GM23248 (cell line): Measurements from ENCODE around the gene CCDC69. TPM values are rescaled to one million over a fixed set of nuclear protein-coding genes. Genes with fewer than 3 reads are reported as not detected.
A peak's percentile ranks its signal among the peaks of the same experiment; 100 is the strongest.

Source experiments
- DNase-seq: peaks from one replicate; pipeline ENCODE4 v3.0.0-alpha.2; 2015
- H2AFZ ChIP-seq: fragments of 200-600 bp; sonication (generic); 2 replicates; pipeline ENCODE4 v1.6.1; 2016; ENCODE audit warnings: antibody characterized with exemption
- H3F3A ChIP-seq: fragments of 200-600 bp; sonication (generic); 2 replicates; pipeline ENCODE4 v1.6.1; 2016; ENCODE audit warnings: mild to moderate bottlenecking, antibody characterized with exemption, mixed run types; ENCODE audit not compliant: insufficient read depth
- H3K27ac ChIP-seq: fragments of 200-600 bp; sonication (generic); 2 replicates; pipeline ENCODE4 v1.5.1; 2016; ENCODE audit warnings: mild to moderate bottlenecking
- H3K27me3 ChIP-seq: fragments of 200-600 bp; sonication (generic); replicated peaks from 2 replicates; pipeline ENCODE4 v1.6.1; 2016; ENCODE audit warnings: mild to moderate bottlenecking; ENCODE audit not compliant: insufficient read depth
- H3K36me3 ChIP-seq: fragments of 200-600 bp; sonication (generic); 2 replicates; pipeline ENCODE4 v1.6.1; 2016; ENCODE audit warnings: low read depth, mild to moderate bottlenecking
- H3K4me1 ChIP-seq: fragments of 200-600 bp; sonication (generic); 2 replicates; pipeline ENCODE4 v1.6.1; 2016; ENCODE audit warnings: mild to moderate bottlenecking; ENCODE audit not compliant: insufficient read depth
- H3K4me2 ChIP-seq: fragments of 200-600 bp; sonication (generic); one replicate; pipeline ENCODE4 v1.6.1; 2016; ENCODE audit warnings: mild to moderate bottlenecking; ENCODE audit not compliant: unreplicated experiment
- H3K4me3 ChIP-seq: fragments of 200-600 bp; sonication (generic); 2 replicates; pipeline ENCODE4 v1.5.1; 2016; ENCODE audit warnings: mild to moderate bottlenecking
- H3K79me2 ChIP-seq: fragments of 200-600 bp; sonication (generic); 2 replicates; pipeline ENCODE4 v1.6.1; 2016; ENCODE audit warnings: mild to moderate bottlenecking; ENCODE audit not compliant: insufficient read depth
- H3K9ac ChIP-seq: fragments of 200-600 bp; sonication (generic); 2 replicates; pipeline ENCODE4 v1.6.1; 2016; ENCODE audit warnings: mild to moderate bottlenecking
- H3K9me2 ChIP-seq: fragments of 200-600 bp; sonication (generic); 2 replicates; pipeline ENCODE4 v1.6.1; 2016; ENCODE audit warnings: mixed run types, mild to moderate bottlenecking, moderate library complexity; ENCODE audit not compliant: insufficient read depth
- H3K9me3 ChIP-seq: fragments of 200-600 bp; sonication (generic); one replicate; pipeline ENCODE4 v1.6.1; 2017; ENCODE audit warnings: low read depth
- H4K20me1 ChIP-seq: fragments of 200-600 bp; sonication (generic); 2 replicates; pipeline ENCODE4 v1.6.0; 2016; ENCODE audit not compliant: insufficient read depth
- EZH2 ChIP-seq: fragments of 200-600 bp; sonication (generic); IDR thresholded peaks from 2 replicates; pipeline ENCODE4 v1.6.1; 2018; ENCODE audit warnings: antibody characterized with exemption, mild to moderate bottlenecking; ENCODE audit not compliant: insufficient read depth, poor library complexity, severe bottlenecking
- EZH2phosphoT487 ChIP-seq: fragments of 200-600 bp; sonication (generic); IDR thresholded peaks from 2 replicates; pipeline ENCODE4 v1.6.1; 2018; ENCODE audit warnings: antibody characterized with exemption, moderate library complexity, mild to moderate bottlenecking, low read depth; ENCODE audit not compliant: insufficient read depth
- WGBS, 2 experiments: methylation state at CpG; one replicate each; pipeline ENCODE4 v1.1.6; 2015 to 2017; ENCODE audit warnings: low lambda C conversion rate in 2 of 2, low coverage in 1 of 2; ENCODE audit errors: missing lambda C conversion rate in 2 of 2; 5-methylcytosine and 5-hydroxymethylcytosine counted together
- in situ Hi-C: fragments of 300-500 bp; cut with MboI; formaldehyde crosslinking; loops from 2 replicates; pipeline ENCODE4 v1.15.0; 2020
- polyA plus RNA-seq: library from polyadenylated mRNA; unstranded; fragments of >200 nt; fragmentation: Nextera tagmentation; extraction: Ambion mirVana; gene quantifications from 2 replicates; pipeline ENCODE4 v1.2.1, GENCODE V29; 2016
- total RNA-seq: library from RNA; depleted of rRNA; stranded (reverse); fragments of >200 nt; shearing (Covaris generic); gene quantifications from 2 replicates; pipeline ENCODE4 v1.2.3, GENCODE V29; 2014

Gene CCDC69
- total and polyA plus RNA-seq, 2 experiments from 2014 or later: 0.54 to 0.56 TPM

DNA sequence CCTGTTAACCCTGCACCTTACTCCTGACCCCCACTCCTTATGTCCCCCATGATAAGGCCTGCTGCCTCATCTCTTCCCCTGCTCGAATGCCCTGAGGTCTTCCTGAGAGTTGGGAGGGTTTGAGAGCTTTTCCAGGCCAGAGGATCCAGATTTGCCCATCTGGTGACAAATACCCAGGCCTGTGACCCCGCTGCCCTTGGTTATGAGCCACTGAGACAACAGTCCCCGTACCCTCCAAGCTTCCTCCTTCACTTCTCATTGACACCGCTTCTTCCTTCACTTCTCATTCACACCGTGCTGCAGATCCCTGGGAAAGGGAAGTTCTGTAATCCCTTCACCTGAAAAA, 29.7 kb upstream of the CCDC69 start:
- no peak overlapping the region for H3K27ac ChIP-seq

DNA sequence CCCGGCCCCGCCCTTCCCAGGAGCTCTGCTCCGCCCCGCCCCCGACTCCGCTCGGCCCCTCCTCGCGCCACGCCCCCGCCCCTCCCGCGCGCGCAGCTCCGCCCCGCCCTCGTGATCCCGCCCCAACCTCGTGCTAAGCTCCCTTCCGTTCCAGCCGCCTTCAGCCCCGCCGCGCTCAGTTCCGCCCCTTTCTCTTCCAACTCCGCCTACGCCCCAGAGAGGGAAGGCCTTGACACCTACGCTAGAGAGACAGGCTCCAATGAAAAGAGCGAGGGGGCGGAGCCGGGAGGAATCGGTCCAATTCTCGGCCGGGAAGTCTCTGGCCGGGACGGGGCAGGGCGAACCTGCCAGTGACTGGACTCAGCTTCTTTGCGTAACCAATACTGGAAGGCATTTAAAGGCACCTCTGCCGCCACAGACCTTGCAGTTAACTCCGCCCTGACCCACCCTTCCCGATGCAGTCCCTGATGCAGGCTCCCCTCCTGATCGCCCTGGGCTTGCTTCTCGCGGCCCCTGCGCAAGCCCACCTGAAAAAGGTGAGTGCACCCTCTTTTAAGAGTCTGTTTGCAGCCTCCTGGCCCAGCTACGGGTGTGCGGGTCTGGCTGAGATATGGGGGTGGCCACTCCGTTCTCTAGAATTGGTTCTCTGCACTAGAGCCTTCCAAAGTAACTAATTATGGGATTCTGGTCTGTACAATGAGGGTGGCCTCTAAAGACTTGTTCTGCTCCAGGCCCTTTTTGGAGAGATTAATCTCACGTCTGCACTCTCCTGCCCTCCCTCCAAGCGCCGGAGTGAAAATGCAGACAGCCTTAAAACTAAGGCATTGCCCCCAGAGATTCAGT, 29.1 kb upstream of the CCDC69 start, which contains the start of gene GM2A:
Gene GM2A (plus strand): TSS at position 424 of the 843 bp plus-strand sequence. CDS start 32 bp downstream, at position 456.
- peak; percentile 100 for DNase-seq
- TF ChIP-seq EZH2phosphoT487: no peak
- no peak for TF ChIP-seq EZH2
- Histone ChIP-seq H3K9ac (peak within 1 kb of the TSS; percentile 86), H3K9me3 (no peaks in the 10 kb centered on the region), H3K27me3 (no peaks in the 10 kb centered on the region), H2AFZ (peak within 1 kb of the TSS; percentile 100), H4K20me1 (no peaks in the 10 kb centered on the region), H3F3A (0 out of 2 replicates have a peak, but pooled peaks cover 3% of the 10 kb centered on the region), H3K4me3 (peak within 1 kb of the TSS; percentile 99), H3K9me2 (no peaks in the 10 kb centered on the region), H3K36me3 (no peaks in the 10 kb centered on the region), H3K4me2 (peak within 1 kb of the TSS; percentile 100), H3K4me1 (peaks cover 11% of the 10 kb centered on the region), H3K27ac (peak within 1 kb of the TSS; percentile 48), H3K79me2 (peaks cover 10% of the 10 kb centered on the region; the same call in 1 of the 2 replicates)
- 1% methylated on average over 35 to 52 of the region's 52 CpGs for WGBS, 2 experiments
- in situ Hi-C loops: no loop called here

More for the DNA sequence above, 29.7 kb upstream of the CCDC69 start:
- DNase-seq: no peak
- Histone ChIP-seq H2AFZ (peak overlapping the region; percentile 100), H3K9ac (peak overlapping the region; percentile 86), H3K36me3 (no peaks in the 10 kb centered on the region), H4K20me1 (no peaks in the 10 kb centered on the region), H3K4me1 (peaks cover 15% of the 10 kb centered on the region), H3K4me3 (peak overlapping the region; percentile 99), H3K4me2 (peak overlapping the region; percentile 100), H3K9me2 (no peaks in the 10 kb centered on the region), H3K9me3 (no peaks in the 10 kb centered on the region), H3F3A (0 out of 2 replicates have a peak, but pooled peaks cover 3% of the 10 kb centered on the region), H3K27me3 (no peaks in the 10 kb centered on the region), H3K79me2 (peaks cover 10% of the 10 kb centered on the region; the same call in 1 of the 2 replicates)
- in situ Hi-C loops: no loop called here
- TF ChIP-seq EZH2phosphoT487 (no peak), EZH2 (no peak)
- 14 to 17% methylated on average over 5 of the region's 5 CpGs for WGBS, 2 experiments

DNA sequence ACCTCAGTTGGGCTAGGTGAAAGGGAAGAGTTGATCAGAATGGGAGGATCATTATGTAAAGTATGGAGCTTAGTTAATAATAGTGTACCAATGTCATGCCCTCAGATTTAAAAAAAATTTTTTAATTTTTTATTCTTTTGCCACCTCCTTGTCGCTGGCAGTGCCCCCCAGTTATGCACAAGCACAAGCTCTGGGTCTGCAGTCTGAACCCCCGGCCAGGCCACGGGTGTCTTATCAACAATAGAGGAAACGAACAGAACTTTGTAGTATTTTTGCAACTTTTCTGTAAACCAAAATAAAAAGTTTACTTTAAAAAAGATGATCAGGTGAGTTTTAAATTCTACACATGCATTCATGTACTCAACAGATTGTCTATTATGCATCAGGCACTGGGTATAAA, 27.7 kb upstream of the CCDC69 start:
- Histone ChIP-seq H3K79me2 (peaks cover 10% of the 10 kb centered on the region; the same call in 1 of the 2 replicates), H2AFZ (peak overlapping the region; percentile 93; the same call in 1 of the 2 replicates), H3K9ac (no peak overlapping the region), H3K4me1 (peaks cover 4% of the 10 kb centered on the region; the same call in 1 of the 2 replicates), H3K27me3 (0 out of 2 replicates have a peak, but pooled peaks cover 6% of the 10 kb centered on the region), H3K27ac (no peak overlapping the region), H3K4me2 (no peak overlapping the region), H3K4me3 (no peak overlapping the region), H3K9me2 (no peaks in the 10 kb centered on the region), H3K36me3 (no peaks in the 10 kb centered on the region), H3F3A (no peaks in the 10 kb centered on the region), H4K20me1 (no peaks in the 10 kb centered on the region), H3K9me3 (no peaks in the 10 kb centered on the region)
- in situ Hi-C loops: no loop called here
- TF ChIP-seq EZH2phosphoT487 (no peak), EZH2 (no peak)
- DNase-seq: no peak
- 93 to 95% methylated on average over 4 of the region's 4 CpGs for whole genome bisulfite sequencing, 2 experiments

DNA sequence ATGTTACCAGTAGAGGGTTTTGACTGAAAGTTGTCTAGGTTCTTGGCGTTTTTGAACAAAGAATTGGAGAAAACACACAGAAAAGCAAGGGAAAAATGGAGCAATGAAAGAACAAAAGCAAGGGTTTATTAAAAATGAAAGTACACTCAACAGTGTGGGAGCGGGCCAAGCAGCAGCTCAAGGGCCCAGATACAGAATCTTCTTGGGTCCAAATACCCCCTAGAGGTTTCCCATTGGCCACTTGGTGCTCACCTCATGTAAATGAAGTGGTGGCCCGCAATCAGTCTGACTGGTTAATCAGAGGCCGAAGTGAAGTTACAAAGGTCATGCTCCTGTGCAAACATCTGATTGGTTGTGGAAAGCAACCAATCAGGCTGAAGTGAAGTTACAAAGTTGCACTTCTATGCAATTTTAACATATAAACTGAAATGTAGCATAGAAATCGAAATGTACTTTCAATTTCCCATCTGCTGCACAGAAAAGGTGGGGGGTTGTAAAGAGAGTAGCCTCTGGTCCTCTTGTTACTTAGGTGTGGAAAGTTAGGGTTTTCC, 27.2 kb upstream of the CCDC69 start:
- in situ Hi-C loops: no loop called here
- no peak overlapping the region for H3K4me2 ChIP-seq
- H3F3A ChIP-seq: no peaks in the 10 kb centered on the region
- no peaks in the 10 kb centered on the region for H3K36me3 ChIP-seq
- H2AFZ ChIP-seq: no peak overlapping the region
- H3K4me1 ChIP-seq: peaks cover 4% of the 10 kb centered on the region; the same call in 1 of the 2 replicates
- WGBS, 2 experiments: 87 to 88% methylated on average over 5 of the region's 5 CpGs
- no peak for TF ChIP-seq EZH2phosphoT487
- TF ChIP-seq EZH2: no peak
- H3K79me2 ChIP-seq: peaks cover 10% of the 10 kb centered on the region; the same call in 1 of the 2 replicates
- H3K9ac ChIP-seq: no peak overlapping the region
- H4K20me1 ChIP-seq: no peaks in the 10 kb centered on the region
- H3K9me3 ChIP-seq: no peaks in the 10 kb centered on the region
- no peak overlapping the region for H3K4me3 ChIP-seq
- H3K27me3 ChIP-seq: 0 out of 2 replicates have a peak, but pooled peaks cover 6% of the 10 kb centered on the region
- H3K9me2 ChIP-seq: no peaks in the 10 kb centered on the region
- DNase-seq: no peak
- H3K27ac ChIP-seq: no peak overlapping the region
